Activated naive CD4-positive, alpha-beta T cell treated with Interleukin-2 at 50 U/mL for 16 hours (primary cell): ENCODE results near the gene LDLRAD4.
A peak's percentile ranks its signal among the peaks of the same experiment; 100 is the strongest.
"Not testable (repeated sequence)": the region's sequence is repeated elsewhere in the genome, so short reads cannot be mapped to it uniquely, and the experiment has no call there.

Experiments
- DNase-seq: peaks from one replicate; pipeline ENCODE4 v3.0.0-alpha.2; 2020

Gene LDLRAD4

DNA sequence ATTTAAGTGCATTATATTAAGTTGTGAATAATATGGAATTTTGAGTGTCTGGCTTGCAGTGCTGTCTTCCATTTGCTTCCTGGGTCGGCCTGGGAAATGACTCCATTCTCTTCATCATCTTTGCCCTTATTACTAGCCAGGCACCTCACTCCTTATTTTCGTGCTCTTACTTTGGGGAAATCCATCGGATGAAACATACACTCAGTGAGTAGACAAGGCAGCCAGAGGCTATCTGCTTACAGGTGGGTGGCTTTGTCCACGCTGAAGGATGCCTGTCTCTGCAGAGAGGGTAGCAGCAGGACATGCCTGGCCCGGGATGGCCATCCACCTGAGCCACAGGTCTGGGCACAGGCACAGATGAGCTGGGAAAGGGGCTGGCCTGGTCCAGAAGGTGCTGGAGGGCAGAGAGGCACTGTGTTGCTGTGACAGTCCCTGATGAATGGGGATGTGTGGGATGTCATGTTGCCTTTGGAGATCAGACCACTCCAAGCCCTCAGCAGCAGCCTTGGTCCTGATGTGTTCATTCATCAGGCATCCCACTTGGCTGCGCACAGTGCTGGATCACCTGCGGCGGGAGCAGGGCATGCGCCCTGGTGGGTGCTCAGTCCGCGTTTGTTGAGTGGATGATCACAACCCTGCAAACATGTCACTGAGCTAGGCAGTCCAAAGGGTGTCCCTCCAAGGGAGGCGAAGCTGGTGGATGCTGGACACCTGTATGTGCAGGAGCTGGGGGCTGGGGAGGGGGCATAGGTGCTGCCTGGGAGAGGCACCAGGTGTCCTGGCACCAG is 236.0 kb downstream of the LDLRAD4 start:
- no peak for DNase-seq

- DNase-seq = no peak
Measured at GRCh38 chr18:13455471-13455870, 236.9 kb downstream of the LDLRAD4 start.

DNA sequence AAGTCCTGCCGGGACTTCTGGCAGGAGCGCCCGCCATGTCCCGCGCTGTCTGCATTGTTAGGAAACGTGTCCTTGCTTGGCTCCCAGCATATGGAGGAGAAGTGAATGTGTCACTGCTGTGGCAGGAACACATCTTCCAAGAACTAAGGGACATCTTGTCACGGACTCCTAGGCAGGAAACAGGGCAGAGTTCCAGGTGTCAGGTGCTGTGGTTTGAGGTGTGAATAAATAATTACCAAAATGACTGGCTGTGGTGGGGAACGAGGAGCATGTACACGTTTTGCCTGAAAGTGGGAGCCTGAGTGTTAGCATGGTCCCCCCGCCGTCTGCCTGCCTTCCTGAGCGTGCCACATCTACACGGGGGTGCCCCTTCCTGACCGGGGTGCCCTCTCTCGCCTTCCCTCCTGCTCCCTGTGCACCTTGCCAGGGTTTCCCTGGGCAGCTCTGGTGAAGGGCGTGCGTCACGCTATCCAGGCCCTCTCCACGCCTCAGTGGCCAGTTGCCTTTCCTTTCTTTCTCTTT is 237.5 kb downstream of the LDLRAD4 start:
- peak; percentile 36 for DNase-seq

GRCh38 chr18:13456736-13457271 is 238.2 kb downstream of the LDLRAD4 start:
- no peak for DNase-seq

DNA sequence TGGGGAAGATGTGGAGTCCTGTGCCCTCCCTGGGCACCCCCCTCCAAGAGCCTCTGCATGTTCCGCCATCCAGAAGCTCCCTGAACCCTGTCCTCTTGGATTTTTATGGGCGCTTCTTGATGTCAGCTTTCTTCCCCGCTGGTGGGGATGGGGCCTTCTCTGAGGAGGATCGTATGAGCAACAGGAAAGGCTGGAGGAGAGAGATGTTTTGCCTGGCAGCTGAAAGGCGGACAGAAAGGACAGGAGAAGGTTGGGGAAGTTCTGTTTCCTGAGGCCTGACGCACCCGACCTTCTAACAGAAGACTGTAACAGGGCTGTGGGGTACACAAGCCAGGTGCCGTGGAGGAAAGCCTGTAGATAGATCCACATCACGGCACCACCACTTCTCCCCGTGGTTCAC is 238.8 kb downstream of the LDLRAD4 start:
- no peak for DNase-seq

- DNase-seq = no peak
Measured at GRCh38 chr18:13460946-13461345, 242.4 kb downstream of the LDLRAD4 start.

DNA sequence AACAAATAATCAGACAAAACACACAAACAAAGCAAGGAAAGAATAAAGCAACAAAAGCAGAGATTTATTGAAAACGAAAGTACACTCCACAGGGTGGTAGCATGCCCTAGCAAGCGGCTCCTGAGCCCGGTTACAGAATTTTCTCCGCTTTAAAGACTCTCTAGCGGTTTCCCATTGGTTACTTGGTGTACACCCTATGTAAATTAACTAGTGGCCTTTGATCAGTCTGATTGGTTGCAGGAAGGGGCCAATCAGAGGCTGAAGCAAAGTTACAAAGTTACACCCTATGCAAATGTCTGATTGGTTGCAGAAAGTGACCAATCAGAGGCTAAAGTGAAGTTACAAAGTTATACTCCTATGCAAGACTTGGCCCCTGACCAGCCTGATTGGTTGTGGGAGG is 242.9 kb downstream of the LDLRAD4 start:
- no peak for DNase-seq

DNA sequence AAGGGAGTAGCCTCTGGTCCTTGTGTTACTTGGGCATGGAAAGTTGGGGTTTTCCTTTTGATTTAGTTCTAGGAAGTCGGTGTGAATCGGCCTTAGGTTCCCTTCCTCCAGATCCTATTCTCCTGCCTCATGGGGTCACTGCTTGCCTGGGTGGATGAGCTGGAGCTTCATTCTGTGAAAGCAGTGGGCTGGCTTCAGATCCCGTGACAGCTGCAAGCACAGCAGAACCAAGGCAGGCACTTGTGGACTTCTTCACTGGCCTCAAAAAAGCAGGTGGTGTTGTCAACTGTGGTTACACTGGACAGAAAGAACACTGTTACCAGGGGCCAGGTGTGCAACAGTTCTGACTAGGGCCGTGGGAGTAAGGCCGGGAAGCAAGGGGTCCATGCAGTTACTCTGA is 243.4 kb downstream of the LDLRAD4 start:
- no peak for DNase-seq

DNA sequence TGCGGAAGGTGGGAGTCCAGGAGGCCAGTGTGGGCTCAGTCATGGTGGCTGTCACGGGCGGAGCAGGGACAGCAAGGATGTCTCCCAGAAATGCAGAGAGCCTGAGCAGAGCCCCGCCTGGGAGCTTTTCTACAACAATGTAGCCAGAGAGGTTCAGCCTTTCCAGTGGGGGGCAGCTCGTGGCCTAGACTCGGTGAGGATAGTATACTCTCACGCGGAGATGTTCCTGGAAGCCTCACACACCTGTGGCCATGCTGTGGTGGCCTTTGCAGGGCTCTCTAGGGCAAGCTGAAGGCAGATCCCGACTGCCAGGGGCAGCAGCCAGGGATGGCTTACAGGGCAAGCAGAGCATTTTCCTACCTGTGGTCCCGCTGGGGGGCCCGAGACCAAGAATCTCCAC is 244.1 kb downstream of the LDLRAD4 start:
- no peak for DNase-seq

DNA sequence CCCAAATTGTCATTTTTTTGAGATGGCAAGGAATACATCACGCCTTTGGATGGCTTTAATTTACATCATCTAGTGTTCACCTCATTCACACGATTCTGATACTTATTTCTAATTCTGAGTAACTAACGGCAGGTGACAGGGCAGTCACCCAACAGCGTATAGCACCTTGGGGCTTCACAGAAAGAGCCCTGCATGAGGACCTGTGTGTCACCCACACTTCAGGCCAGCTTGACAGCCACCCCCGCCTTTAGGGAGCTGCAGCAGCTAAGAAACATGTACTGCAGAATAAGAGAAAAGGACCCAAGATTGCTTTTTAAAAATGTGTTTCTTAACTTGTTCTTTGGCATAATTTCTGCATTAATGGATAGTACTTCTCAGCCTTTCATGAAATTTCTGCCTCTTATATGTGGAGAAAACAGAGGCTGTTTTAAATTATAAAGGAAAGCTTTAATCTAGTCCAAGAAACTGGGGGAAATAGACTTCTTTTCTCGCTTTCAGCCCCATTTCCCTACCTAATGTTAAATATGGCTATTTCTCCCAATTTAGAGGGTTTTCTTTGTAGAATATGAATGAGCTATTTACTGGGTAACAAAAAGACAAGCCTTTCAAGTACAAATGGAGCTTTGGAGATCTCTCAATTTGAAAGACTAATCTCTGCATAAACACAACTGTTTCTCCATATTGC is 245.1 kb downstream of the LDLRAD4 start:
- DNase-seq = peak; percentile 21

DNA sequence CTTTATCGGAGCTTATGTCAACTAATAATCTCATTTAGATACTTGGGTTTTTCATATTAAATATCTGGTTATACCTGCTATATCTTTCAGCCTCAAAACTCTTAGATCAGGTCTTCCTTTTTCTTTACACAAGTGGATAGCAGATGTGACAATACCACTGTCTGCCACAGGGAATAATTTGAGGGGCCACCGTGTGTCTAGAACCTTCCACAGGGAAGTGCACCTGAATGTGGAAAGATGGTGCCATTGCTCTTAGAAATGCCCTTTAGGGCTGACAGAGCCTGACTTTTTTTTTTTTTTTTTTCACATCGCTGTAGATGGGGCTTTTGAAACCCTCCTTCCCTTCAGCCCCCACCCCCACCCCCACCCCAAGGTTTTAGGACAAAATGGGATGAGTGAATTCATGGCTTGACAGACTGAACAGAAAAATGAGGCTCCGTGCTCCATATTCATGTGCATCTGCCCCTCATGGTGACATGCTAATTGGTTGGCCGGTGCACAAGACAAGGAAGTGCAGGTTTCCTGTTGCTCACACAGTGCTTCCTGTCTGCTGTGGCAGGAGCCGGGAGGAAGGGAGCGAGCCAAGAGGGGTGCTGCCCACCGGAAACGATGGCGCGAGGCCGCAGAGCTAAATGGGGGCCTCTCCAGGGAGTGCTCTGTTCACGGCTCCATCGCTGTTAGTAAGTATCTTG is 246.0 kb downstream of the LDLRAD4 start:
- DNase-seq = peak; percentile 66

DNA sequence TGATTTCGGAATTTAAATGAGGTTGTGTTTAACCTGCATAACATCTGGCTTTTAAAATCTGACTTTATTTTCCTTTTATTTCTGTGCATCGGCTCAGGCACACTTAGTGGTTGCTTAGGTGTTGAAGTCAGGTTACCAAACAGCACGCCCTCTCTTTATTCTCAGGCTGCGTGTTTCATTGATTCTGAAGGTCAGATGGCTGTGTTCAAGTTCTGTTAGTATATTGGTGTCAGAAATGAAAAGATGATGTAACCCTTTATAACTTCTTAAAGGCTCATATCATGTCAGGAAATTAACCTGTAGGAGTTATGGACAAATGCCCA is 246.5 kb downstream of the LDLRAD4 start:
- DNase-seq = no peak

DNA sequence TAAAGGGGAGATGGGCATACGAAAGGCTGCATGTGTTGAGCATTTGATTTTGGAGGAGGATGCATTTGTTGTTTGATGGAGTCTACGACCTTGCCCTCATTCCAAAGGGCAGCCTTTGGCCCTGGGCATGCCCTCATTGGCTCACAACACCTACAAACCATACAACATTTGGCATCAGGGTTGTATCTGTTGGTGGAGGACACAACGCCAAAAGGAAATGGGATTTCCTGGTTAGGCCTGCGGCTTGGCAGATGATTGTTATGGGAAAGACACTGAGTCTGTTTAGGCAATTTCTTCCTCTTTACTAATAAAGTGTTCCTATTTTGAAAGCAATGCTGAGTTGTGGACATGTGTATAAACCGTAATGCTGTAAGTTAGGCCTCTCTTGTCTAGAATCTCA is 246.9 kb downstream of the LDLRAD4 start:
- no peak for DNase-seq

DNA sequence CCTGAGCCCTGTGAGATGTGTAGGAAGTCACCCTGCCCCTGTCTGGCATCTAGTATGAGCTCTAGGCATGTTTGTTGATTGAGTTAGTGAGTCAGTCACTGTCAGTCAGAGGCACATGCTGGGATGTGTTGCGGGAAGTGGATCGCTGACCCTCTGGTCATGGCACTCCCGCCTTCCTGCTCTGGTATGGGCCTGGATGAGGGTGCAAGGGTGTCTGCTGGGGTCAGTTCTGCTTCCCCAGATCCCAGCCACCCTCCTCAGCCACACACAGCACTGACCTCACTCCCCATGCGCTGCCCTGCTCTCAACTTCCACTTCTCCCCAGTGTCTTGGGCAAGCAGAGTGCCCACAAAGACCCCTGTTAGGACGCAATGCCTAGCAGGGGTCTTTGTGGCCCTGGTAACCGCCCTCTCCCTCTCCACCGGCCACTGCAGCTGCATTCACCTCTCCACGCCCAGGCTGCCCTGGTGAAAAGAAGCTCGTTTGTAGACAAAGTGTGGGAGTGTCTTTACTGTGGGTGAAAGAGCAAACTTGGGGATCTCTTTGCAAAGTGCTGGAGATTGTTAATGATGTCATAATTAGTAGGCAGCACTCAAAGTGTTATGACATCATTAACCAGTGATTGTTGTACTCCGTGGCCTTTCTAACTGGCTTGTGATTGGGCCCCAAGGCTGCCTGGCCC is 252.1 kb downstream of the LDLRAD4 start:
- DNase-seq = no peak

DNA sequence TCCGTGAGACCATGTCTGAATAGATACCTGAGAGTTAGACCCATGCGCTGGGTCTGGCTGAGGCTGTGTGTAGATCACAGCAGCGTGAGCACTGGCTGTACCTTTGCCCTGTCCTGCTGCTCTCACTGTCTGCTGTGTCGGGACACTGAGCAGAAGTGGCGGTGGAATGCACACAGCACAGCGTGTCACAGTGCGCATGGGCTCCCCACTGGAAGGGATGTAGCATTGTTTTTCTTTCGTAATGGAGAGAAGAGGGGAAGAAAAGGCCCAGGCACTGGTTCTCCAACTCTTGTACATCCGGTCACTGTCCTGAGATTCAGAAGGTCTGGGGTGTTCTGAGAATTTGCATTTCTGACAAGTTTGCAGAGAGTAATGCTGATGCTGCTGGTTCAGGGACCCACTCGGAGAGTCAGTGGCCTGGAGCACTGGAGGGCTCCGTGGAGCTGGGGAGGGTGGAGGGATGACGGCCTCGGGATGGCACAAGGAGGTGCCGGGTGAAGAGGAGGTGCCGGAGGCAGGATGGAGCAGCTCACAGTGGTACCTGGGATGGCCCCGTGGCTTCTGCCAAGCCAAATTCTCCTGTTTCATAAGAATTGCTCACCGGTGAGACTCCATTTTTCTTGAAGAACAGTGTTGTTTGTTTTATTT is 252.8 kb downstream of the LDLRAD4 start:
- DNase-seq = no peak

DNA sequence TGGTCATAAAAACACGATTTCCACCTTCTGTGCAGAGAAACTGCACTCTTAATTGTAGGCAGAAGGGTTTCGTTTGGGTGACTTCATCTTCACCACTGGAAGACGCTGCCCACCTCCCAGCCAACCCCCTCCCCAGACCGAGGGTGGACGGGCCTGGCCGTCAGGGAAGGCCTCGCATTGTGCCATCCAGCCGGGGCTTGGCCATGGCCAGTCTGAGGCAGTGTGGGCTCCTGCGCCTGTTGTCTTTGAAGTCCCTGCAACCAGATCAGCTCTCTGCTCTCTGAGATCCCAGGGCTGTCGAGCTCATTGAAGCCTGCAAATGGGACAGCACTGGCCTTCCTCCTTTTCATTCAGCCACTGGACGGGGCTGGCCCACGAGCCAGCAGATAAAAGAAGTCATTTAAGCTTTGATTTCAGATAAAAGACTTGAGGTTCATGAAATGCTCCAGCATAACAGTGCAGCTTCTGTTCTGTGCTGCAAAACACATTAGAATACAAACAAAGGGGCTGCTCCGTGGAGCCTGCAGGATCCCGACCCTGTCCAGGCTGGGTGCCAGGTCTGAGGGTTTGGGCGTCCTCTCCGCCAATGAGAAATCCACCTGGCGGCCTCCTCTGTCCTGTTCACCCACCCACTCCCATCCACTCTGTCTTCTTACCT is 253.5 kb downstream of the LDLRAD4 start:
- DNase-seq = no peak

GRCh38 chr18:13473751-13474150 is 255.2 kb downstream of the LDLRAD4 start:
- DNase-seq = no peak

- DNase-seq = no peak
Measured at GRCh38 chr18:13474336-13474735, 255.8 kb downstream of the LDLRAD4 start.

- DNase-seq = no peak
Measured at GRCh38 chr18:13474907-13475545, 256.5 kb downstream of the LDLRAD4 start.

GRCh38 chr18:13476312-13476711 is 257.8 kb downstream of the LDLRAD4 start:
- not testable (repeated sequence) for DNase-seq

- no peak for DNase-seq
Measured at GRCh38 chr18:13477147-13477683, 258.7 kb downstream of the LDLRAD4 start.
